NCI-H1092 treated with DMSO at 0.1 percent for 48 hours (cell line): ENCODE measurements around the gene ATP6V0A1.

Experiments
- DNase-seq: peaks from one replicate; lab custom pipeline; 2025; lab: John Stamatoyannopoulos, UW

The ATP6V0A1 gene

GRCh38 chr17:42562388-42563142, 103.9 kb downstream of the ATP6V0A1 start:
- DNase-seq = no peak

DNA sequence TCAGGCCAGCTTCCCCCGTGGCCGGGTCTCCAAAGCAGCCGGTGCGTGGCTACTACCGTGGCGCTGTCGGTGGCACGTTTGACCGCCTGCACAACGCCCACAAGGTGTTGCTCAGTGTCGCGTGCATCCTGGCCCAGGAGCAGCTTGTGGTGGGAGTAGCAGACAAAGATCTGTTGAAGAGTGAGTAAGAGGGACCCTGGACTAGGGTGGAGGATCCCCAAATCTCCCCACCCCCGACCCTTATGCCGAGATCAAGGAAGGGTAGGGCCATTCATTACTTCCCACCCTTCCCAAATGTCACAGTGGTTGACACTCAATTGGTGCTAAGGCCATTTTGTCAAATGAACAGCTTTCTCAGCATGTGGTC, 104.4 kb downstream of the ATP6V0A1 start:
- no peak for DNase-seq

DNA sequence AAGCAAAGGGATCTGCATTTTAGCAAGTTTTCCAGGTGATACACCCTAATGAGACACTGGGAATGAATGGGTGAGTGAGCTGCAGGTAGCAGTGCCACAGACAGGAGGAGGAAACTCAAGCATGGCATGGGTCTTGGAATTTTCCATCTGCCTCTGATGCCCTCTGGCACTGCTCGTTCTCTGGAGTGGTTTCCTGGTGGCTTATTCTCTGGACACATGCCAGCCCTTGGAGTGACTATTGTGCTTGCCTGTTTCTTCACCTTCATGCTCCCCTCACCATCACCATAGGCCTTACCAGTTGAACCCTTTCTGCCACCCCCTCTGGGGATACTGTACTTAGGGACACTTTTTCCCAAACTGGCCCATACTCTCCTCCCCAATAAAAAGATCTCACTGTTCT, 104.9 kb downstream of the ATP6V0A1 start:
- DNase-seq = no peak

GRCh38 chr17:42563950-42564349, 105.3 kb downstream of the ATP6V0A1 start:
- DNase-seq = no peak

DNA sequence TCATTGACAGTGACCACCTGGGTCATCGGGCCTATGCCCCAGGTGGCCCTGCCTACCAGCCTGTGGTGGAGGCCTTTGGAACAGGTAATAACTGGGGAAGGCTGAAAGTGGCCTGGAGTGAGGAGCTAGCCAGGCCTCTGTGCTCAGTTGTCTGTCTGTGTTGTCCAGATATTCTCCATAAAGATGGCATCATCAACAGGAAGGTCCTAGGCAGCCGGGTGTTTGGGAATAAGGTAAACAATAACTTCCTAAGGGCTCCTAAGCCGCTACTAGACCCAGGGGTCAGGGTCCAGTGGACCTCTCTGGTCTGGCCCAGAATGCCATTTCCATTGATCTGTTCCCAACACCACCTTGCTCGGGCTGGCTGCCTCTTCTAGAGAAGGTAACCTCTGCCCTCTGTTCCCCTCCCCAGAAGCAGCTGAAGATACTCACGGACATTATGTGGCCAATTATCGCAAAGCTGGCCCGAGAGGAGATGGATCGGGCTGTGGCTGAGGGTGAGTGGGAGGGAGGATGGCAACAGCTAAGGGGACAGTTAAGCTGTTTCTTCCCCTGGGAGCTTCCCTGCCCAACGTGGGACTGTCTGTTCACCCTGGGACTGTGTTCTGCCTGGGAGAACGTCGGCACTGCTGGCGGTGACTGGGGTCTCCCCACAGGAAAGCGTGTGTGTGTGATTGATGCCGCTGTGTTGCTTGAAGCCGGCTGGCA, 106.3 kb downstream of the ATP6V0A1 start:
- DNase-seq = no peak

DNA sequence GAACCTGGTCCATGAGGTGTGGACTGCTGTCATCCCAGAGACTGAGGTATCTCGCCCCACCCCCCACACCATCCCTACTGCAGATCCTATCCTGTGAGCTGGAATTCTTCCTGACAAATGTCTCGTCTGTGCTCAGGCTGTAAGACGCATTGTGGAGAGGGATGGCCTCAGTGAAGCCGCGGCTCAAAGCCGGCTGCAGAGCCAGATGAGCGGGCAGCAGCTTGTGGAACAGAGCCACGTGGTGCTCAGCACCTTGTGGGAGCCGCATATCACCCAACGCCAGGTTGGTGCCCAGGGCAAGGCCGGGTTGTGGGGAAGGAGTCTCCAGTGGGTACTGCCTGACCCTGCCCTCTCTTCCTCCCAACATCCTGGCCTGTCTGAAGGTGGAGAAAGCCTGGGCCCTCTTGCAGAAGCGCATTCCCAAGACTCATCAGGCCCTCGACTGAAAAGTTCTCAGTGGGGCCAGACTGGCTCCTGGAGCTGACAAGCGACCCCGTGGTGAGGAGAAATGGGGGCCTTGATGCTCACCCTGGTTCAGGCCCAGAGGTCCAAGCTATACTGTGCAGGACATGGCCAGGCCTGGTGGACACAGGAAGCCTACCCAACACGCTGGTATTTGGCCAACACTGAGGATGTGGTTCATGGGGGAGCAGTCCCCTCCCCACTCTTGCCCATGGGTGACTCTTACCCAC, 107.0 kb downstream of the ATP6V0A1 start:
- DNase-seq = no peak

GRCh38 chr17:42566215-42566882, 107.7 kb downstream of the ATP6V0A1 start:
- DNase-seq = no peak

- peak; percentile 94 for DNase-seq
Measured at GRCh38 chr17:42566883-42567573, 108.3 kb downstream of the ATP6V0A1 start, which contains the start of gene MLX. TSS of gene MLX (plus strand) at chr17:42567100. CDS start at chr17:42567125, 25 bp downstream.

DNA sequence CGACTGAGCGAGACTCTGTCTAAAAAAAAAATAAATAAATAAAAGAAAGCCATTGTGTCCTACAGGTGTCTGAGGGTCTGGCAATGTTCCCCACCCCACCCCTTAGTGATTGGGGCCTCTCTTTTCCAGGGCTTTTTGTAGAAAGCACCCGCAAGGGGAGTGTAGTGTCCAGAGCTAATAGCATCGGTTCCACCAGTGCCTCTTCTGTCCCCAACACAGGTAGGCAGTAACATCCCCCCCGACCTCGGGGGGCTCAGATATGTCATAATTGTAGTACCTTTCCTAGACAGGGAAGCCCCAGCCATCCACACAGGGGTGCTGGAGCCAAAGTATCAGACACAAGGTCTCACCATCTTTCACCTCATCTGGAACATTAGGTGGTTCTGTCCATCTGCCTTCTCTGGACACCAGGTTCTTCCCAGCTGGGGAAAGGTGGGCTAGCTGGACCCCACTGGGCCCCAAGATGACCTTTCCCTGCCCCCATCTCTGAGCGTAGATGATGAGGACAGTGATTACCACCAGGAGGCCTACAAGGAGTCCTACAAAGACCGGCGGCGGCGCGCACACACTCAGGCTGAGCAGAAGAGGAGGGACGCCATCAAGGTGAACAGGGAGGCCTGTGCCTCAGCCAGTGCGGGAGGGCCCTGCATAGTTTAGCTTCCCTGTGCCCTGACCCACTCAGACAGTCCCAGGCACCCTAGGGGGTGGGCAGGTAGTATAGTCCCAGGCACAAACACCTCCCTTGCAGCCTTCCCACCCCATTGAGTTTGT, 109.8 kb downstream of the ATP6V0A1 start:
- no peak for DNase-seq

- DNase-seq = no peak
Measured at GRCh38 chr17:42571435-42572225, 113.0 kb downstream of the ATP6V0A1 start.
